Measurements from ENCODE around the gene GPER1. TPM values are rescaled to one million over a fixed set of nuclear protein-coding genes. Genes with fewer than 3 reads are reported as not detected.
"Not testable (repeated sequence)": the region's sequence is repeated elsewhere in the genome, so short reads cannot be mapped to it uniquely, and the experiment has no call there.

The GPER1 gene
- total and polyA plus RNA-seq, 7 experiments from 2014 or later: 0.13 to 1.3 (median 0.34) TPM; not detected in 3

DNA sequence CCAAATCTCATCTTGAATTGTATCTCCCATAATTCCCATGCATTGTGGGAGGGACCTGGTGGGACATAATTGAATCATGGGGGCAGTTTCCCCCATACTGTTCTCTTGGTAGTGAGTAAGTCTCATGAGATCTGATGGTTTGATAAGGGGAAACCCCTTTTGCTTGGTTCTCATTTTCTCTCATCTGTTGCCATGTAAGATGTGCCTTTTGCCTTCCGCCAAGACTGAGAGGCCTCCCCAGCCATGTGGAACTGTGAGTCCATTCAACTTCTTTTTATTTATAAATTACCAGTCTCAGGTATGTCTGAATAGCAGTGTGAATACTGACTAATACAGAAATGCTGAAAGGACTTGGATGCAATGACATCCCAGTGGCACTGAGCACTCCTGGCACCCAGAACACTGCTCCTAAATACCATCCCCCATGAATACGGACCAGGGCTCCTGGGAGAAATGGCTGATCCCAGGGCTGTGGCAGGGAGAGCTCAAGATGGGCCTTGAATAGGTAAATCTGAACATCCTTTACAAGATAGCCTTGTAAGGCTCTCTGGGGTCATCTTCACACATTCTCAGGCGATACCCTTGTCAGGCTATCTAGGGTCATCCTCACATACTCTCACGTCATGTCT is 52.7 kb downstream of the GPER1 start:
- peaks cover 7 to 13% of the 10 kb centered on the region in 2 donors for H3K4me1 ChIP-seq (ENCODE audit: control insufficient read depth in 2 of 2, insufficient read depth in 2 of 2, low read length in 2 of 2)
- Mint-ChIP-seq H3K36me3 (no peaks in the 10 kb centered on the region), H3K4me1 (peaks cover 8 to 19% (median 13%) of the 10 kb centered on the region in 7 donors), H3K27ac (no peak overlapping the region), H3K4me3 (peak overlapping the region in 5 of 10 donors; percentile 21 to 73 (median 42)), H3K27me3 (no peaks in the 10 kb centered on the region), H3K9me3 (no peaks in the 10 kb centered on the region)
- no peak overlapping the region for H3K4me3 ChIP-seq (ENCODE audit: low read length)
- no peak overlapping the region for H3K27ac ChIP-seq (ENCODE audit: low read depth, low read length)
- no peaks in the 10 kb centered on the region for H3K36me3 ChIP-seq (ENCODE audit: control insufficient read depth in 2 of 3, insufficient read depth in 3 of 3, low read length in 3 of 3)
- ATAC-seq (no peak), DNase-seq (no peak)
- no peaks in the 10 kb centered on the region for H3K9me3 ChIP-seq (ENCODE audit: control insufficient read depth in 2 of 3, low read length in 3 of 3)
- ChIA-PET POLR2A (interaction anchor here (0.7 kb wide), 1 partner anchor 308 kb away, joined by 3 read pairs; no protein-coding TSS in a partner anchor), CTCF (no interaction called here)
- intact Hi-C loops (cut with micrococcal nuclease): no loop called here
- H3K27me3 ChIP-seq (ENCODE audit: control insufficient read depth in 2 of 2, insufficient read depth in 2 of 2, low read length in 2 of 2): no peaks in the 10 kb centered on the region

DNA sequence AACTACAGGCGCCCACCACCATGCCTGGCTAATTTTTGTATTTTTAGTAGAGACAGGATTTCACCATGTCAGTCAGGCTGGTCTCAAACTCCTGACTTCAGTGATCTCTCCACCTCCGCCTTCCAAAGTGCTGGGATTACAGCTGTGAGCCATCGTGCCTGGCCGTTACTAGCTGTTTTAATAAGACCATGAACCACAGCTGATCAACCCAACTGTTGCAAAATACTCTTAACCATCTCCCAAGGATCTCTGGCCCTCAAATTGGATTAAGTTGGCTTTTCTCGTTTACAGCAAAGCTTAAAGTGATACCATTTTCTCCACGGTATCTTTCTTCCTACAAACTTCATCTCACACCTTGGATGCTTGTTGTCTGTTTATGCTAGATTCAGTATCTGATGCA is 53.7 kb downstream of the GPER1 start:
- peaks cover 7 to 17% (median 12%) of the 10 kb centered on the region in 7 donors for H3K4me1 Mint-ChIP-seq
- ChIA-PET POLR2A (no interaction called here), CTCF (no interaction called here)
- no peaks in the 10 kb centered on the region for H3K27me3 ChIP-seq (ENCODE audit: control insufficient read depth in 2 of 2, insufficient read depth in 2 of 2, low read length in 2 of 2)
- intact Hi-C loops (cut with micrococcal nuclease): no loop called here
- no peaks in the 10 kb centered on the region for H3K27me3 Mint-ChIP-seq
- no peaks in the 10 kb centered on the region for H3K9me3 Mint-ChIP-seq
- H3K36me3 Mint-ChIP-seq: no peaks in the 10 kb centered on the region
- H3K4me1 ChIP-seq (ENCODE audit: control insufficient read depth in 2 of 2, insufficient read depth in 2 of 2, low read length in 2 of 2): peaks cover 7 to 13% of the 10 kb centered on the region in 2 donors
- no peak overlapping the region for H3K27ac Mint-ChIP-seq
- no peak overlapping the region for H3K4me3 Mint-ChIP-seq
- no peaks in the 10 kb centered on the region for H3K36me3 ChIP-seq (ENCODE audit: control insufficient read depth in 2 of 3, insufficient read depth in 3 of 3, low read length in 3 of 3)
- ATAC-seq: no peak
- no peak overlapping the region for H3K4me3 ChIP-seq (ENCODE audit: low read length)
- H3K27ac ChIP-seq (ENCODE audit: low read depth, low read length): no peak overlapping the region
- no peaks in the 10 kb centered on the region for H3K9me3 ChIP-seq (ENCODE audit: control insufficient read depth in 2 of 3, low read length in 3 of 3)
- no peak for DNase-seq

DNA sequence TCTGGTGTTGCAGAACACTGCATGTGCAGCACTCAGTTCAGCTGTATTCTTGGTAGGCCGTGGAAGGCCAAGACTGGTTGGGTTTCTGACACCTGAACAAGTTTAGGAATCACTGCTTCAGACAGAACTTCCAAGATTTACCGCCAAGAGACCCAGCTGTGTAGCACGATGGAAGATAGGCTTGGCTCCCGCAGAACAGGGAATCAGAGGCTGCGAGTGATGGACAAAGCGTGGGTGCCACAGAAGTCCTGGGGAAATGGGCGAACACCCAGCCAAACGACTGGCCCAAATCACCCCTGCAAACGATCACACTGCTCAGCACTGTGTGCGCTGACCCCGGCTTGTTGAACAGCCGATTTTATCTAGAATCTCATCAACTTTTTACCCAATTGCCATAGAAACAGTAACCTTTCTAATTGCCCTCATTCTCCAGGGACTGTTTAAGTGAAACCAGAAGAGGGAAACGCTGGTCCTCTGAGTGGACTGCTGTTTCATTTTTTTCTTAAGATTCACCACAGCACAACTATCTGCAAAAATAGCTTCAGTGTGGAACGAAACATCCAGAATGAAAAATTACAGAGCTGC is 54.2 kb downstream of the GPER1 start:
- Histone ChIP-seq H3K27me3 (ENCODE audit: control insufficient read depth in 2 of 2, insufficient read depth in 2 of 2, low read length in 2 of 2) (no peaks in the 10 kb centered on the region), H3K9me3 (ENCODE audit: control insufficient read depth in 2 of 3, low read length in 3 of 3) (no peaks in the 10 kb centered on the region), H3K27ac (ENCODE audit: low read depth, low read length) (no peak overlapping the region), H3K36me3 (ENCODE audit: control insufficient read depth in 2 of 3, insufficient read depth in 3 of 3, low read length in 3 of 3) (no peaks in the 10 kb centered on the region), H3K4me1 (ENCODE audit: control insufficient read depth in 2 of 2, insufficient read depth in 2 of 2, low read length in 2 of 2) (peaks cover 5 to 9% of the 10 kb centered on the region in 2 donors), H3K4me3 (ENCODE audit: low read length) (no peak overlapping the region)
- no peak for DNase-seq
- ChIA-PET POLR2A (no interaction called here), CTCF (interaction anchor here (0.6 kb wide), 1 partner anchor 1572 kb away, joined by 3 read pairs; no protein-coding TSS in a partner anchor)
- no peaks in the 10 kb centered on the region for H3K36me3 Mint-ChIP-seq
- no peak for ATAC-seq
- H3K27ac Mint-ChIP-seq: no peak overlapping the region
- intact Hi-C loops (cut with micrococcal nuclease): no loop called here
- no peaks in the 10 kb centered on the region for H3K27me3 Mint-ChIP-seq
- H3K9me3 Mint-ChIP-seq: no peaks in the 10 kb centered on the region
- H3K4me1 Mint-ChIP-seq: peaks cover 2 to 12% (median 7%) of the 10 kb centered on the region in 7 donors
- H3K4me3 Mint-ChIP-seq: no peak overlapping the region

DNA sequence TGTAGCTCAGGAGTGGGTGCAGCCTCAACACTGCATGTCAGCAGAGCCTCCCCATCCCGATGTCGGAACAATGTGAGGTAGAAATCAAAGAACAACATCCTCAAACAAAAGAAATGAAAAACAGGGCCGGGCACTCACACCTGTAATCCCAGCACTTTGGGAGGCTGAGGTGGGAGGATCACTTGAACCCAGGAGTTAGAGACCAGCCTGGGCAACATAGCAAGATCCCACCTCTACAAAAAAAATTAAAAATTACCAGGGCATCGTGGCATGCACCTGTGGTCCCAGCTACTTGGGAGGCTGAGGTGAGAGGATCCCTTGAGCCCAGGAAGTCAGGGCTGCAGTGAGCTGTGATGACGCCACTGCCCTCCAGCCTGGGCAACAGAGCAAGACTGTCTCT is 55.1 kb downstream of the GPER1 start:
- intact Hi-C loops (cut with micrococcal nuclease); POLR2A ChIA-PET: not testable (repeated sequence)
- CTCF ChIA-PET: interaction anchor here (1.1 kb wide), 1 partner anchor 150 kb away, joined by 3 read pairs; no protein-coding TSS in a partner anchor

More for the DNA sequence above, 55.1 kb downstream of the GPER1 start:
- not testable (repeated sequence) for H3K4me3 Mint-ChIP-seq; DNase-seq; H3K9me3 Mint-ChIP-seq; H3K4me1 ChIP-seq (ENCODE audit: control insufficient read depth in 2 of 2, insufficient read depth in 2 of 2, low read length in 2 of 2); ATAC-seq; H3K4me3 ChIP-seq (ENCODE audit: low read length); H3K27me3 ChIP-seq (ENCODE audit: control insufficient read depth in 2 of 2, insufficient read depth in 2 of 2, low read length in 2 of 2); H3K27ac Mint-ChIP-seq; H3K9me3 ChIP-seq (ENCODE audit: control insufficient read depth in 2 of 3, low read length in 3 of 3); H3K36me3 ChIP-seq (ENCODE audit: control insufficient read depth in 2 of 3, insufficient read depth in 3 of 3, low read length in 3 of 3); H3K27ac ChIP-seq (ENCODE audit: low read depth, low read length); H3K27me3 Mint-ChIP-seq; H3K36me3 Mint-ChIP-seq; H3K4me1 Mint-ChIP-seq

Other genes starting within 250 kb of the GPER1 start
- 10 to 100 TPM; 42.6 to 82.1 (median 52.6) TPM for gene GET4, start 211.6 kb upstream of the GPER1 start, total RNA-seq
- gene GET4, start 211.6 kb upstream of the GPER1 start, polyA plus RNA-seq: 10 to 100 TPM; 20.5 to 38.6 TPM
- 10 to 100 TPM in 3 of 5 experiments, 1 to 10 TPM in 2; 5.0 to 68.6 (median 17.3) TPM for gene ADAP1, start 133.4 kb upstream of the GPER1 start, total RNA-seq
- 1 to 10 TPM; 3.8 to 5.5 TPM for gene ADAP1, start 133.4 kb upstream of the GPER1 start, polyA plus RNA-seq
- 10 to 100 TPM; 18.3 to 48.2 (median 46.1) TPM for gene COX19, start 112.6 kb upstream of the GPER1 start, total RNA-seq
- gene COX19, start 112.6 kb upstream of the GPER1 start, polyA plus RNA-seq: 10 to 100 TPM; 26.7 to 28.1 TPM
- gene CYP2W1, start 104.9 kb upstream of the GPER1 start, total RNA-seq: not detected
- not detected for gene CYP2W1, start 104.9 kb upstream of the GPER1 start, polyA plus RNA-seq
- gene GPR146, start 43.6 kb upstream of the GPER1 start, total RNA-seq: 10 to 100 TPM; 10.1 to 26.5 (median 15.9) TPM
- gene GPR146, start 43.6 kb upstream of the GPER1 start, polyA plus RNA-seq: 10 to 100 TPM; 13.5 to 16.9 TPM
- 10 to 100 TPM; 21.2 to 74.5 (median 38.6) TPM for gene ZFAND2A, start 72.1 kb downstream of the GPER1 start, total RNA-seq
- 10 to 100 TPM; 43.2 to 51.7 TPM for gene ZFAND2A, start 72.1 kb downstream of the GPER1 start, polyA plus RNA-seq
- not detected for gene UNCX, start 144.8 kb downstream of the GPER1 start, total RNA-seq
- gene UNCX, start 144.8 kb downstream of the GPER1 start, polyA plus RNA-seq: not detected